GM12874 (cell line): Measurements from ENCODE around the gene ACP3.

Source experiments
- TF ChIP-seq, protein P1 (sequence below): IDR thresholded peaks from 2 replicates; pipeline ENCODE4 v1.5.1; 2011; ENCODE audit warnings: low read depth, mild to moderate bottlenecking, control low read depth, low read length, moderate library complexity; ENCODE audit not compliant: insufficient read depth

ACP3 gene

GRCh38 chr3:132325103-132325606 lies 7.9 kb downstream of the ACP3 start:
- TF ChIP-seq, protein P1, sequence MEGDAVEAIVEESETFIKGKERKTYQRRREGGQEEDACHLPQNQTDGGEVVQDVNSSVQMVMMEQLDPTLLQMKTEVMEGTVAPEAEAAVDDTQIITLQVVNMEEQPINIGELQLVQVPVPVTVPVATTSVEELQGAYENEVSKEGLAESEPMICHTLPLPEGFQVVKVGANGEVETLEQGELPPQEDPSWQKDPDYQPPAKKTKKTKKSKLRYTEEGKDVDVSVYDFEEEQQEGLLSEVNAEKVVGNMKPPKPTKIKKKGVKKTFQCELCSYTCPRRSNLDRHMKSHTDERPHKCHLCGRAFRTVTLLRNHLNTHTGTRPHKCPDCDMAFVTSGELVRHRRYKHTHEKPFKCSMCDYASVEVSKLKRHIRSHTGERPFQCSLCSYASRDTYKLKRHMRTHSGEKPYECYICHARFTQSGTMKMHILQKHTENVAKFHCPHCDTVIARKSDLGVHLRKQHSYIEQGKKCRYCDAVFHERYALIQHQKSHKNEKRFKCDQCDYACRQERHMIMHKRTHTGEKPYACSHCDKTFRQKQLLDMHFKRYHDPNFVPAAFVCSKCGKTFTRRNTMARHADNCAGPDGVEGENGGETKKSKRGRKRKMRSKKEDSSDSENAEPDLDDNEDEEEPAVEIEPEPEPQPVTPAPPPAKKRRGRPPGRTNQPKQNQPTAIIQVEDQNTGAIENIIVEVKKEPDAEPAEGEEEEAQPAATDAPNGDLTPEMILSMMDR: no peak

GRCh38 chr3:132325634-132326033 lies 8.4 kb downstream of the ACP3 start:
- TF ChIP-seq, protein P1: no peak

GRCh38 chr3:132326251-132326650 lies 9.0 kb downstream of the ACP3 start:
- TF ChIP-seq, protein P1: no peak

- TF ChIP-seq, protein P1: no peak
These were observed 14.9 kb downstream of the ACP3 start for GRCh38 chr3:132332082-132332481.

- TF ChIP-seq, protein P1: no peak
These were observed 15.3 kb downstream of the ACP3 start for GRCh38 chr3:132332508-132332907.

- TF ChIP-seq, protein P1: no peak
These were observed 24.5 kb downstream of the ACP3 start for GRCh38 chr3:132341746-132342145.

- TF ChIP-seq, protein P1: no peak
These were observed 25.0 kb downstream of the ACP3 start for GRCh38 chr3:132342183-132342582.

DNA sequence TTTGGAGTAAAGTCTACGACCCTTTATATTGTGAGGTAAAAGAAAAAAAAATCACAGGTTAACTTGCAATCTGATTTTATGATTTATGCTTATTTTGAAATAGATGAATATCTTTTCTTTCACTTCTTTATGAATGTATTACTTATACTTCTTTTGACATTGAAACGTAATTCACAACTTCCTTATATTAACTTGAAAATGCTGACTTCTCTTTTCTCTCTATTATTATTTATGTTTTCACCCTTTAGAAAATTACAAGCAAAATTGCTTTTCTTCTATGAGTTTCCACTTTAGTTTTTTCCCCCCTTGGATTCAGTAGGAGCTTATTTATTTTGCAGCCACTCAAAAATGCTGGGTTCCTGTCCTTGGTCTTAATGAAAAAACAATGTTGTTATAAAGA lies 25.4 kb downstream of the ACP3 start:
- TF ChIP-seq, protein P1: no peak
